GM21528 (cell line): ENCODE measurements around the gene DPYD.
A peak's percentile ranks its signal among the peaks of the same experiment; 100 is the strongest.

Source experiments
- ATAC-seq: cut with Tn5 transposase; IDR thresholded peaks from one replicate; pipeline ENCODE4 v1.9.1; 2021; ENCODE audit warnings: mild to moderate bottlenecking, moderate library complexity; ENCODE audit not compliant: unreplicated experiment, low FRiP score

Gene DPYD

GRCh38 chr1:97845805-97846204, 75.0 kb downstream of the DPYD start:
- ATAC-seq, result no peak

DNA sequence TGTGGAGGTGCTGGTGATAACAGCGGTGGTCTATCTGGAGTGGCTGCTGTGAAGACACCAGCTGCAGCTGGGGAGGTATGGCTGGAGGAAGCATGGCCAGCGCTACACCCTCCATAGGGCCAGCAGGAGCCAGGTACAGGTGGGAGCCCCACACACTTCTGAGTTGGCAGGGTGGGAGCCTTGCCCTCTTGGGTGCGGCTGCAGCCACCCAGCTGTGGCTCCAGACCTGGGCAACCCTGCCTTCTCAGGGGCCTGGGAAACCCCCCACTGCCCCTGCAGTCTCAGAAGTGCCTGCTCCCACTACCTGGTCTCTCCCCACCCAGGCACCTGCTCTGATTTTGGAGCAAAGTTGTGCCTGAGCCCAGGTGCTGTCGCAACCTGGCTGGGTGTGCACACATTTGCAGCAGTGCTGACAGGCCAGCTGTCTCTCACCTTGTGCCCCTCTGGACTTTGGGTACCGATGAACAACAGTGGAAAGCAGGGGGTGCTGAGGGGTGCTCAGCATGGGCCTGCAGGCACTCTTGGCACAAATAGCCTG, 76.2 kb downstream of the DPYD start:
- ATAC-seq, result no peak

- ATAC-seq, result no peak
Measured at GRCh38 chr1:97841338-97841737, 79.5 kb downstream of the DPYD start.

DNA sequence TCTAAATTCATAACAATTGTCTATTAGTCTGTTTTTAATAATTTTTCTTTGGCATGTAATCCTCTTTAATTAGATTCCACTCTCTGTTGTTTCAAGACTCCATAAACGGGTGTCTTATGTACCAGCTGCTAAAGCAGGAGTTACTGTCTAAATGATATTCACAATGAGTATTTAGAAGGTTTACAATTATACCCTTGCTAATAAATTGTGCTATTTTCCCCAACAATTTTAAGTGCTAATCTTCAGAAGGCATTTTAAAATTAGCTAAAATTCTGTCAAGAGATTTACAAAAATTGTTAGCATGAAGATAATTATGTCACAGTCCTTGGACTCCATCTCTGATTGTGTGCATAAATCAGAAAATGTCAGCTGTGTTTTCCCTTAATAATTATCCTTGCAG, 83.7 kb downstream of the DPYD start:
- no peak for ATAC-seq

DNA sequence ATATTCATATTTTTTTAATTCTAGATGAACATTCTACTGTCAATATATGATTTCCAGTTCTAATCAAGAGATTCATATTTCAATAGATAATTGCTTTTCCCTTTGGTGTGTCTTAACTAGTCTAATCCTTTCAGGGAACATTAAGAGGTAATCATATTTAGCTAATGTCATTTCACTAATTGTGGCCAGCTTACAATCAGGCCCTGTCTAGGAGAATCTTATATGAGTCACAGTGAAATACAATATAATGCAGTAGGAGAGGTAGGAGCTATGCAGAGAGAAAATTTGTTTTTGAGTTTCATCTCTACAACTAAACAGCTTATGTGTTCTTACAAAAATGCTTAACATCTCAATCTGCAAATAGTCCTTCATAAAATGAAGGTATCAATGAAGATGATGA, 85.9 kb downstream of the DPYD start:
- ATAC-seq, result no peak

GRCh38 chr1:97833881-97834280, 87.0 kb downstream of the DPYD start:
- ATAC-seq, result no peak

GRCh38 chr1:97832481-97832880, 88.4 kb downstream of the DPYD start:
- no peak for ATAC-seq

- no peak for ATAC-seq
Measured at GRCh38 chr1:97827887-97828286, 92.9 kb downstream of the DPYD start.

- ATAC-seq, result no peak
Measured at GRCh38 chr1:97826820-97827219, 94.0 kb downstream of the DPYD start.

- no peak for ATAC-seq
Measured at GRCh38 chr1:97824624-97825023, 96.2 kb downstream of the DPYD start.

DNA sequence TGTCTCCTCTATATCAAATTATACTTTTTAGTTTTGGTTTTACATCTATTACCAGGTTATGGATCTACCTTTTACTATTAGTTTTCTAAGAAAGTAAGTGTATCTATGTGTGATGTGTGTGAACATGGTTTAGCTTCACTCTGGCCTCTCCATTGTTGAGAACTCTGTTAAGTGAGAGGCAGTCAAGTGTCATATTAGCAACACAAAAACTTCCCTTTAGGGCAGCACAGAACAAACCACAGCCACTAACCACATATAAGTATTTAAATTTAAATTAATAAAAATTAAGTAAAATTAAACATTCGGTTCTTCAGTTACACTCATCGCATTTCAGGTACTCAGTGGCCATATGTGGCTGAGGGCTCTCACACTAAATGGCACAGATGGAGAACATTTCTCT, 96.6 kb downstream of the DPYD start:
- ATAC-seq, result no peak

- peak; percentile 81 for ATAC-seq
Measured at GRCh38 chr1:97820470-97821188, 100.2 kb downstream of the DPYD start.

- no peak for ATAC-seq
Measured at GRCh38 chr1:97816927-97817326, 103.9 kb downstream of the DPYD start.

GRCh38 chr1:97814804-97815203, 106.0 kb downstream of the DPYD start:
- no peak for ATAC-seq

DNA sequence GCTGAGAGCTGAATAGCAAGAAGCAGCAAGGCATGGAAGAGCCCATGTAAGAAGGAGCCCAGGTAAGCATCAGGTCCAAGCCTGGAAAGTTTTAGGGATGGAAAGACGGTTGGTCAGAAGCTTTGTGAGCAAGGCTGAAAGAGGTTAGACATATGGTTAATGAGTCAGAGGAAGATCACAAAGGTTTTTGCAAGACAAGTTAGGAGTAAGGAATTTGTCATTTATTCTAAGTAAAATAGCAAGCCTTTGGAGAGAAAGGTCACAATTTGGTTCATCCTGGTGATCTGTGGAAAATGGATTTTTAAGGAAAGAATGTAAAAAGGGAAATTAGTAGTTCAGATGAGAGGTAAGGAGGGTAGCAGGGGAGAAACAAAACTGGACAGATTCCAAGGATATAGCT, 106.7 kb downstream of the DPYD start:
- ATAC-seq, result no peak

DNA sequence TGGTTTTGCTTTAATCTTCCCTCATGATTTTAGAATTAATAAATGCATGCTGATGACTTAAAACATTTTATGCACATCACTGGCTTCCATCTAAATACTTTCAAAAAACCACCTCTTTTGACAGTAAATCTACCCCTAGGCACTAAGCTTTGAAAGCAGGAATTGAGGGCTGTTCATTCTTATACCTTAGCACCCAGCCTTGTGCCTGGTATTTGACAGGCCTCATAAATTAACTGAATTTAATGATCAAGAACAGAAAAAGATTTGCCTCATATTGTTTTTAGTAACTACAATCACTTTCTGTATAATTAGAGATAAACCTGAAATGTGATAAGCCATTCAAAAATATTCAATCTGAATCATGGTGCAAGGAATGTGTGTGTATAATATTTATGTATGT, 108.8 kb downstream of the DPYD start:
- no peak for ATAC-seq

DNA sequence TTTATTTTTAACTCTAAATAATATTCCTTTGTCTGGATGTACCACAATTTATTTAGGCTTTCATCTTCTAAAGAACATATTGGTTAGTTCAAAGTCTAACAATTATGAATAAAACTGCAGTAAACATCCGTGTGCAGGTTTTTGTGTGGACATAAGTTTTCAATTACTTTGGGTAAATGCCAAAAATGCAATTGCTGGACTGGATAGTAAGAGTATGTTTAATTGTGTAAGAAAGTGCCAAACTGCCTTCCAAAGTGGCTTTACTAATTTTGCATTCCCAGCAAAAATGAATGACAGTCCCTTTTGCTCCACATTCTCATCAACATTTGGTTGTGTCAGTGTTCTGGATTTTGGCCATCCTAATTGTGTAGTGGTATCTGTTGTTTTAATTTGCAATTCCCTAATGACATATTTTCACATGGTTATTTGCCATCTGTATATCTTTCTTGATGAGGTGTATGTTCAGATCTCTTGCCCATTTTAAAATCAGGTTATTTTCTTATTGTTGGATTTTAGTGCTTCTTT, 113.8 kb downstream of the DPYD start:
- ATAC-seq, result no peak

- no peak for ATAC-seq
Measured at GRCh38 chr1:97806326-97806725, 114.5 kb downstream of the DPYD start.

DNA sequence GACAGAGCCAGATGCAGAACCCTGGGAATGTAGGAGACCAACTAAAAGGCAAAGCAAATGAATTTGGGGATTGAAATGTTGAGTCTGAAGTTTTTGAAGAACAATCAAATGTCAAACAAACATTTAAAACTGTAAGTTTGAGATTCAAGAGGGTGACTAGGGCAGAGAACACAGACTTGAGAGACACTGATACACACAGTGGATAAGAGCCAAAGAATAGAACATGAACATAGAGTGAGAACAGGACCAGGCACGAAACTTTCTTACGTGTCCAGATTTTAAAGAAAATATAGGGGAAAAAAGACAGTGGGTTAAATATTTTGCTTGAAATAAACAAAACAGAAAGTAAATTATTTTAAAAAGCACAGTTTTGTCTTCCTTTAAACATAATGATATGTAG, 115.7 kb downstream of the DPYD start:
- ATAC-seq, result no peak

DNA sequence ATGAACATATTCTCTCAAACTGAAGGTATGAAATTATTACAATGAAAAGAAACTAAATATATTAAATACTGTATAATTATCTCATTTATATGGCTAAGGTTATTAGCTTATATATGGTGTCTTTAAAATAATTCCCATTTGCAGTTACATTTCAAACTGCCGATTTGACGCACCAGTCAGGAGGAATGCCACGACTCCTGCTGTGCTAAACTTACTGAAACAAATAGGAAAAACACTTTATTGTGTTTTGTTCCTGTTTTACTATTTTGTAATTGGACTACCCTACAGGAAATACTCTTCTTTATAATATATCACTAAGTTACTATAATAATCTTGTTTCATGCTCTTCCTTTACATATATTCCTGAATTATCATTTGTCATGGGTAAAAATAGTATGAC, 117.8 kb downstream of the DPYD start:
- ATAC-seq, result no peak

GRCh38 chr1:97802011-97802410, 118.8 kb downstream of the DPYD start:
- no peak for ATAC-seq

DNA sequence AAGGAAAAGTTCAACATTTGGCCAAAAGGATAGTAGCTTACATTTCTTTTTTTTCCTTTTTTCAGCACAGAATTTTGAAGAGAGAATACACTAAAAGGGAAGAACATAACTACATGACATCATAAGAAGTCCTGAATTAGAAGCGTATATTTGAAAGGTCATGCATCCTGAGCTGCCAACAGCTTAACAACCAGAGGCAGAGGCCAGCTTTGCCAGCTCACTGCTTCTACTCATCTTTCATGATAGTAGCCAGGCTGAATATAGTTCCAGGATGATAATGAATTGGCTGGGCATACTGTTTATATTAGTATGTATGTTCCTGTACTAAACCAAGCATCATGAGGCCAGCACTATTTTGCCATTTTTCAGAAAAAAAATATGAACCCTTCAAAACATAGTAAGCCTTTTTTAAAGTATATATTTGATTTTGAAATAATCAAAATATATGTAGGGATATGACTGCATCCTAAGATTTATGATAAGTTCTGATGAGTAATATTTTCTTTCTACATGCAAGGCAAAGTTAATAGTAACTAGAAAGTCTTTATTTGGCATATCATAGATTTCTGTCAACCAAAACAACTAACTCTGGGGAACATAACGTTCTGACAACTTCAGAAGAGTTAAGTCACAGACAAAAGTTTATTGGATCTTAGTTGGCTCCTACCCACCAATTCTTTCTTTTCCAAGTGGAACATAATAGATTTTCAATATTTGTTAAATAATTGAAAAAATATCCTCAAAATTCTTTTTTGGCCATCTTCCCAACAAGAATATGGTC, 123.2 kb downstream of the DPYD start:
- no peak for ATAC-seq
